MM.1S (cell line): ENCODE measurements around the gene KRTAP5-8.

Source experiments
- EZH2 ChIP-seq: fragments of 300-600 bp; sonication (generic); optimal IDR thresholded peaks from 2 replicates; pipeline ENCODE3; 2017; ENCODE audit warnings: low read depth, mild to moderate bottlenecking, antibody characterized with exemption, low read length, mixed read lengths
- TF ChIP-seq, protein P1 (sequence below): fragments of 300-600 bp; sonication (generic); IDR thresholded peaks from 2 replicates; pipeline ENCODE4 v1.5.1; 2016; ENCODE audit warnings: antibody characterized with exemption, low read length, mixed read lengths

DNA sequence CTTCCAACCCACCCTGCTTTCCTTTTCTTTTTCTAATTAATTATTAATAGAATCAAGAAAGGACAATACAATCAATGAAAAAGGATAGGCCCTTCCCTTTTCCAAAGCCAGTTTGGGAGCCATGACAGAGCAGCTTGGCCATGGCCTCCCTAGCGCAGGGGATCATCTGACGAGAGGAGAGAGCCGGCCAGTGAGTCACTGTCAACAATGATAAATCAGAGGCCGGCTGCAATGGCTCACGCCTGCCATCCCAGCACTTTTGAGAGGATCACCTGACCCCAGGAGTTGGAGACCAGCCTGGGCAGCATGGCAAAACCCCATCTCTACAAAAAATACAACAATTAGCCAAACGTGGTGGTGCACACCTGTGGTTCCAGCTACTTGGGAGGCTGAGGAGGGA, 38.3 kb upstream of the KRTAP5-8 start:
- TF ChIP-seq, protein P1, sequence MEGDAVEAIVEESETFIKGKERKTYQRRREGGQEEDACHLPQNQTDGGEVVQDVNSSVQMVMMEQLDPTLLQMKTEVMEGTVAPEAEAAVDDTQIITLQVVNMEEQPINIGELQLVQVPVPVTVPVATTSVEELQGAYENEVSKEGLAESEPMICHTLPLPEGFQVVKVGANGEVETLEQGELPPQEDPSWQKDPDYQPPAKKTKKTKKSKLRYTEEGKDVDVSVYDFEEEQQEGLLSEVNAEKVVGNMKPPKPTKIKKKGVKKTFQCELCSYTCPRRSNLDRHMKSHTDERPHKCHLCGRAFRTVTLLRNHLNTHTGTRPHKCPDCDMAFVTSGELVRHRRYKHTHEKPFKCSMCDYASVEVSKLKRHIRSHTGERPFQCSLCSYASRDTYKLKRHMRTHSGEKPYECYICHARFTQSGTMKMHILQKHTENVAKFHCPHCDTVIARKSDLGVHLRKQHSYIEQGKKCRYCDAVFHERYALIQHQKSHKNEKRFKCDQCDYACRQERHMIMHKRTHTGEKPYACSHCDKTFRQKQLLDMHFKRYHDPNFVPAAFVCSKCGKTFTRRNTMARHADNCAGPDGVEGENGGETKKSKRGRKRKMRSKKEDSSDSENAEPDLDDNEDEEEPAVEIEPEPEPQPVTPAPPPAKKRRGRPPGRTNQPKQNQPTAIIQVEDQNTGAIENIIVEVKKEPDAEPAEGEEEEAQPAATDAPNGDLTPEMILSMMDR, result no peak
- TF ChIP-seq EZH2, result no peak
